ENCODE data around the gene PXMP4. TPM values are rescaled to one million over a fixed set of nuclear protein-coding genes. Genes with fewer than 3 reads are reported as not detected.

The PXMP4 gene
- total RNA-seq, 1 experiment from 2014 or later, result 5.7 TPM

GRCh38 chr20:33687993-33688937 lies 31.8 kb downstream of the PXMP4 start:
- H3K9me3 ChIP-seq (ENCODE audit: control insufficient read depth, low read depth, low read length), result no peaks in the 10 kb centered on the region
- H3K23me2 ChIP-seq (ENCODE audit: insufficient read length, low read depth, low read length, poor library complexity, severe bottlenecking), result peaks cover 10% of the 10 kb centered on the region
- Mint-ChIP-seq H3K36me3 (ENCODE audit: insufficient read depth in 1 of 3, low read depth in 3 of 3) (peaks cover 0 to 4% (median 0%) of the 10 kb centered on the region in 3 experiments; a peak in 2 of 7 replicates), H3K4me3 (no peak overlapping the region), H3K27me3 (ENCODE audit: low read depth) (peaks cover 63% of the 10 kb centered on the region), H3K9me3 (no peaks in the 10 kb centered on the region), H3K4me1 (peaks cover 32 to 33% of the 10 kb centered on the region in 2 experiments), H3K27ac (no peak overlapping the region)
- no peak overlapping the region for H4K5ac ChIP-seq (ENCODE audit: insufficient read length, low read depth, low read length)
- no peak overlapping the region for H3T11ph ChIP-seq (ENCODE audit: low read length)
- no peak overlapping the region for H3K27ac ChIP-seq (ENCODE audit: insufficient read length, low read depth, low read length)
- H3K27me3 ChIP-seq (ENCODE audit: insufficient read depth, low read length), result no peaks in the 10 kb centered on the region
- no peaks in the 10 kb centered on the region for H3K4me1 ChIP-seq (ENCODE audit: insufficient read depth, low read length)
- H3K79me2 ChIP-seq (ENCODE audit: insufficient read depth, low read length), result peaks cover 2% of the 10 kb centered on the region; the same call in 1 of the 2 replicates
- H2BK20ac ChIP-seq (ENCODE audit: low read depth, low read length, poor library complexity, severe bottlenecking), result no peak overlapping the region
- H2BK120ac ChIP-seq (ENCODE audit: low read depth, low read length, poor library complexity, severe bottlenecking), result no peak overlapping the region
- no peak overlapping the region for H2AK5ac ChIP-seq (ENCODE audit: insufficient read length, low read length)
- TF ChIP-seq, protein P1, sequence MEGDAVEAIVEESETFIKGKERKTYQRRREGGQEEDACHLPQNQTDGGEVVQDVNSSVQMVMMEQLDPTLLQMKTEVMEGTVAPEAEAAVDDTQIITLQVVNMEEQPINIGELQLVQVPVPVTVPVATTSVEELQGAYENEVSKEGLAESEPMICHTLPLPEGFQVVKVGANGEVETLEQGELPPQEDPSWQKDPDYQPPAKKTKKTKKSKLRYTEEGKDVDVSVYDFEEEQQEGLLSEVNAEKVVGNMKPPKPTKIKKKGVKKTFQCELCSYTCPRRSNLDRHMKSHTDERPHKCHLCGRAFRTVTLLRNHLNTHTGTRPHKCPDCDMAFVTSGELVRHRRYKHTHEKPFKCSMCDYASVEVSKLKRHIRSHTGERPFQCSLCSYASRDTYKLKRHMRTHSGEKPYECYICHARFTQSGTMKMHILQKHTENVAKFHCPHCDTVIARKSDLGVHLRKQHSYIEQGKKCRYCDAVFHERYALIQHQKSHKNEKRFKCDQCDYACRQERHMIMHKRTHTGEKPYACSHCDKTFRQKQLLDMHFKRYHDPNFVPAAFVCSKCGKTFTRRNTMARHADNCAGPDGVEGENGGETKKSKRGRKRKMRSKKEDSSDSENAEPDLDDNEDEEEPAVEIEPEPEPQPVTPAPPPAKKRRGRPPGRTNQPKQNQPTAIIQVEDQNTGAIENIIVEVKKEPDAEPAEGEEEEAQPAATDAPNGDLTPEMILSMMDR (conservative IDR thresholded peaks at IDR 0.05), result no peak
- no peak overlapping the region for H3K4me2 ChIP-seq (ENCODE audit: insufficient read depth, insufficient read length, low read length)
- H2BK15ac ChIP-seq (ENCODE audit: low read depth, low read length), result no peak overlapping the region
- H2AFZ ChIP-seq (ENCODE audit: low read length), result no peak overlapping the region
- DNase-seq, result no peak
- H3K79me1 ChIP-seq (ENCODE audit: insufficient read depth, low read depth, low read length, poor library complexity, severe bottlenecking), result no peaks in the 10 kb centered on the region
- H2BK5ac ChIP-seq (ENCODE audit: insufficient read length, low read length), result no peak overlapping the region
- H3K18ac ChIP-seq (ENCODE audit: insufficient read length, low read depth, low read length), result no peak overlapping the region
- no peak overlapping the region for H3K23ac ChIP-seq (ENCODE audit: insufficient read length, low read depth, low read length)
- no peaks in the 10 kb centered on the region for H4K20me1 ChIP-seq (ENCODE audit: control insufficient read depth, insufficient read depth, insufficient read length)
- no peak overlapping the region for H3K56ac ChIP-seq (ENCODE audit: insufficient read length, low read depth, low read length)
- no peak overlapping the region for H3K9ac ChIP-seq (ENCODE audit: extremely low read depth, insufficient read length, low read length)
- H4K91ac ChIP-seq (ENCODE audit: insufficient read length, low read depth, low read length), result no peak overlapping the region
- H3K4ac ChIP-seq (ENCODE audit: low read depth, low read length), result no peak overlapping the region
- H4K8ac ChIP-seq (replicated peaks; ENCODE audit: insufficient read length, low read depth, low read length), result no peak overlapping the region
- no peak overlapping the region for H2BK12ac ChIP-seq (ENCODE audit: insufficient read length, low read depth, low read length)
- no peak overlapping the region for H3K14ac ChIP-seq (ENCODE audit: insufficient read depth, low read length)
- no CpG with 5 or more reads among the region's 3 CpGs for WGBS (ENCODE audit: extremely low coverage, insufficient read length, low lambda C conversion rate)
